HG03196 (cell line): ENCODE data around the gene RNF183.

Source experiments
- ATAC-seq: cut with Tn5 transposase; IDR thresholded peaks from one replicate; pipeline ENCODE4 v1.9.1; 2021; ENCODE audit not compliant: unreplicated experiment

The RNF183 gene

GRCh38 chr9:113302792-113303418 is at the start of gene RNF183:
Gene RNF183 (minus strand): TSS chr9:113303376. CDS start chr9:113298184, 5,192 bp downstream.
- no peak for ATAC-seq

DNA sequence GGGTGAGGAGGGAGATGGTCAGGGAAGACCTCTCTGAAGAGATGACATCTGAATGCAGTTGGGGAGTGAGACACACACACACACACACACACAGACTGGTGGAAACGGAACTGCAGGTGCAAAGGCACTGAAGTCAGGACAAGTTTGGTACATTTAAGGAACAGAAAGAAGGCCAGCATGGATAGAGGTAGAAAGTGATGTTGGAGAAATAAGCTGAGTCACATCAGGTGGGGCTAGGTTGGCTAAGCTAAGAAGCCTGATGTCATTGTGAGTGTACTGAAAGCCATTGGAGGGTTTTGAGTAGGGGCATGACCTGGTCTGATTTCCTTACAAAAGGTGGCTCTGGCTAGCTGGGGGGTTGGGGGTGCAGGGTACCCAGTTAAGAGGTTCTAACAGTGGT is 49.2 kb upstream of the RNF183 start:
- no peak for ATAC-seq

DNA sequence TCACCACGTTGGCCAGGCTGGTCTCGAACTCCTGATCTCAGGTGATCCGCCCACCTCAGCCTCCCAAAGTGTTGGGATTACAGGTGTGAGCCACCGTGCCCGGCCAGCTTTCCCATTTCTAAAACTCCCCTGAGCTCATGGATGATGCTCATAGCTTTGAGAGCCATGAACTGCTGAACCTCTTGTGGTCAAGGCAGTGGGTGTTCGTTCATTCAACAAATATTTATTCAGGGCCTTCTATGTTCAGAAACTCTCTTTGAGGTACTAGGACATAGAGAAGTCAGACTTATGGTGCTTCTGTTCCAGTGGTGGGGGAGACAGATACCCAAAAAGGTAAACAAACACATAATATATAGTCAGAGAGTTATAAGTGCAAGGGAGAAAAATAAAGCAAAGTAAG is 48.8 kb upstream of the RNF183 start:
- ATAC-seq, result no peak

- ATAC-seq, result peak; percentile 35
Observed at GRCh38 chr9:113350937-113351336, 47.8 kb upstream of the RNF183 start.

DNA sequence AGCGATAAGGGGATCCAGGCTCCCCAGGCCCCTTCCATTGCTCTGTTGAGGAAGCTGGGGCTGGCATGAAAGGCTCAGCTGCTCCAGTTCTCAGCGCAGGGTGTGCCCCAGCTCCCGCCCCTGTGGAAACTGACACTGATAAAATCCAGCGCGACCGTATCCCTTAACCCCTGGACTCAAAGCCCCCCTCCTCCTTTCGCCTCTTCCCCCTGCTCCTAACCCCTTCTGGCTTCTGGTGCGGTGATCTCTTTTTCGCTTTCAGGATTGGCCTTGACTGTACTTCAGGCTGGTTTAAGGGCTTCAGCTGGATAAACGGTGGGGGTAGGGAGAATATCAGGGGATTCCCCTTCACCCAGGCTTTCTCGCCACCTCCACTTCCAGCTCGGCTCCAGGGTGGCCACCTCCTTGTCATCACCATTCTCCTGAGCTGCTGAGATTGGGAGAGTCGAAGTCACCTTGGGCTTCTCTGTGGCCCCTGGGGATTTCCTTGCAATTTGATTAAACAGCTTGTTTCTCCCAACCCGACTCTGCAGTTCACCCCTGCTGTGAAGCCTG is 47.0 kb upstream of the RNF183 start:
- ATAC-seq, result no peak

DNA sequence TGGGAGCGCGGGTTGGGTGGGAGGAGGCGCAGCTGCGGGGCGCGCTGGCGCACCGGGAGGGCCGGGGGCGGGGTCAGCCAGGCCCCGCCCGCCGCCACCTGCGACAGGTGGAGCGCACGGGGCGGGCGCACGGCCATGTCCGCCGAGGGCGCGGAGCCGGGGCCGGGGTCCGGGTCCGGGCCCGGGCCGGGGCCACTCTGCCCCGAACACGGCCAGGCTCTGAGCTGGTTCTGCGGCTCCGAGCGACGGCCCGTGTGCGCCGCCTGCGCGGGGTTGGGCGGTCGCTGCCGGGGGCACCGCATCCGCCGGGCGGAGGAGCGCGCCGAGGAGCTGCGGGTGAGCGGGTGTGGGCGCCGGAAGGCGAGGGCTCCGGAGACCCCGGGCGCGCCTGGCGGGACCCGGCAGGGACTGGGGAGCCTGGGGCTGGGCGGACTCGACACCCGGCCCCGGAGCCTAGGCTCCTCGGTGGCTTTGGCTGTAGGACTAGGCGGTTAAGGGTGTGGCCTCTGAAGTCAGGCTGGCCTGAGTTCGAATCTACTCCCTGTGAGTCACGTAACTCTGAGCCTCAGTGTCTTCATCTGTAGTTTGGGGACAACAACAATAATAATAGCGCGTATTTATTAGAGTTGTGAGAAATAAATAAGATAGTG is 46.4 kb upstream of the RNF183 start, which contains the start of gene BSPRY:
Gene BSPRY, plus strand, starts transcription at position 97 of the 650 bp plus-strand sequence. Its CDS starts 39 bp downstream, at position 136.
- peak; percentile 34 for ATAC-seq

DNA sequence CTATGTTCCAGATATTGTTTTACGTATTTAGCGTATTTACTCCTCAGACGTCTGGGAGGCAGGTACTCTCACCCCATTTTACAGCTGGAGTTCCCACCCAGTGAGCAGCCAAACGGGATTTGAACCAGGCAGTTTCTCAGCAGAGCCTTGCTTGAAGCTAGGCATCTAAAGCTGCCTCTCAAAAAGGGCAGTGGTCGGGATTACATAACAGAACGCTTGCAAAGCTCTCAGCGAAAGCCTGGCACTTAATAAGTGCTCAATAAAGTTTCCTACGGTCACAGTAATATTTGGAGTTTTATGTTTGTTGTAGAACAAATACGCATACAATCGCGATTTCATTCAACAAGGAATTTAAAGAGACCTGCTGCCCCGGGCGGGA is 45.9 kb upstream of the RNF183 start:
- no peak for ATAC-seq

DNA sequence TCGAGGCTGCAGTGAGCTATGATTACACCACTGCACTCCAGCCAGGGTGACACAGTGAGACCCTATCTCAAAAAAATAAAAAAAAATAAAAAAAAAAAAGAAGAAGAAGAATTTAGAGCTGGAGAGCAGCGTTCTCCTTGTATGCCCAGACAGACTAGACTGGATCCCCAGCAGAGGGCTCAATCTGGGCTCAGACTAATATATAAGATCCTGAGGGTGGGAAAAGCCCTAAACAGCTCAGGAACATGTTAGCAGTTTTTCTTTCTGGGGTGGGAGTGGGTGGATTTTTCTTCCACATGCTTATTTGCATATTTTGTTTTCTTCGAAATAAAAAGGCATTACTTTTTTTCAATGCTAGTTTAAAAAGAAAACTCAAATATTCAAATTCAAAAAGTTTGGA is 45.3 kb upstream of the RNF183 start:
- ATAC-seq, result no peak

DNA sequence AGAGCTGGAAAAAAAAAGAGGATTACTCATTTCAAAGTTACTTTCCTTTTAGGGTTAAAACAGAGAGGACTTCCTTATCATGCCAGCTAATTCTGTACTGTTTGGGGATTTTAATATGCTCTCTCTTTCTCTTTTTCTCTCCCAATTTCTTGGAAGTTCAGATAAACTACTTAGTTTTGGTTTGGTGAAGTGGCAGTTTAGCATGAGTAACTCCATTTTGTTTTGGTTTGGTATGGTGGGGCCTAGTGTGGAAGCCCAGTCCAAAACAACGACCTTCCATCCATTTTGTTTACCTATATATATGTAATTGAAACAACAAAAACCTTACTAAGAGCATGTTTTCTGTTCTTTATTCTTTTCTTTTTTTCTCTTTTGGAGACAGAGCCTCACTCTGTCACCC is 42.5 kb upstream of the RNF183 start:
- no peak for ATAC-seq

GRCh38 chr9:113345190-113345589 is 42.0 kb upstream of the RNF183 start:
- no peak for ATAC-seq

DNA sequence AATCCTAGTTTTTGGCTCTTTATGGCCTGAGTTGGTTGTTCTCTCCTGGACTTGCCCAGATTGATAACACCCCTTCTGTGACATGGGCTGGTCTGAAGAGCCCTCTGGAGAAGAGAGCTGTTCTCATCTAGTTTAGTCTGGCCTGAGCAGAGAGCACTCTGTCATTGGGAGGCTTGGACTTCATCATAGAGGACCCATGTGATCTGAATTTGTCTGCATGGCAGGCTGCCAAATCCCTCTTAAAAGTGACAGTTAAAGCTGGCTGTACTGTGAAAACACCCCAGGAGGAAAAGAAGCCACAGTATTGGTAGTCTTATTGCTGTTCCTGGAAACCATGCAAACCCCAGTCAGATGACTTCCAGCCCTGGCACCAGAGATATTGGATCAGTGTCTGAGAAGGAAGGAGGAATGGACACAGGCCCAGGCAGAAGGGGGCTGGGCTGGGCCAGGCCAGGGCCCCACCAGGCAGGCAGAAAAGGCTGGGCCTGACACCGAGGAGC is 40.6 kb upstream of the RNF183 start:
- no peak for ATAC-seq

DNA sequence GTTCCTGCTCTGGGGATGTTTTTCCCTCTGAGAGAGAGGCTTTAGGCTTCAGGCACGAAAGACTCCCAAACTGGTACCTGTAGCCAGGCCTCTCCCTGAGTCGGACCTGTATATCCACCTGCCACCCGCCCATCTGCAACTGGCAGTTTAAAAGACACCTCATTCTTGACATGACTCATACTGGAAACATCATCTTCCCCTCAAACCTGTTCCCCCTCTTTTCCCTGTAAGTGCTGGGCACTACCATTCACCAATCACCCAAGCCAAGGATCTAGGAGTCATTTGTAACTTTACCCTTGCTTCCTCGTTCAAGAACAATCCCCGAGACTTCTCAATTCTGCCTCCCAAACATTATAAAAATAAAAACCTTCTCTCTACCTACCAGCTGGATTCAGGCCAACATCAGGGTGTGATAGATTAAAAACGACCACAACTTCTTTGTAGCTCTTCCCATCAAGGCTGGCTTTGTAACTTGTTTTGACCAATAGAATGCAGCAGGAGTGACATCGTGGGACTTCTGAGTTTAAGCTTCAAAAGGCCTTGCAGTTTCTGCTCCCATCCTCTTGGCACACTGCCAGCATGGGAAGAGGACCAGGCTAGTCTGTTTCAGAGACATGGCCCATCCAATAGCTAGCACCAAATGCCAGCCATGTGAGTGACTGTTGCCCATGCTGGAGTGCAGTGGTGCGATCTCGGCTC is 38.7 kb upstream of the RNF183 start:
- ATAC-seq, result no peak

- peak; percentile 98 for ATAC-seq
Observed at GRCh38 chr9:113340011-113340699, 37.0 kb upstream of the RNF183 start, which contains the start of gene WDR31. Gene WDR31 (minus strand): TSS chr9:113340275. CDS start chr9:113332022, 8,253 bp downstream.

GRCh38 chr9:113337714-113338113 is 34.5 kb upstream of the RNF183 start:
- no peak for ATAC-seq

DNA sequence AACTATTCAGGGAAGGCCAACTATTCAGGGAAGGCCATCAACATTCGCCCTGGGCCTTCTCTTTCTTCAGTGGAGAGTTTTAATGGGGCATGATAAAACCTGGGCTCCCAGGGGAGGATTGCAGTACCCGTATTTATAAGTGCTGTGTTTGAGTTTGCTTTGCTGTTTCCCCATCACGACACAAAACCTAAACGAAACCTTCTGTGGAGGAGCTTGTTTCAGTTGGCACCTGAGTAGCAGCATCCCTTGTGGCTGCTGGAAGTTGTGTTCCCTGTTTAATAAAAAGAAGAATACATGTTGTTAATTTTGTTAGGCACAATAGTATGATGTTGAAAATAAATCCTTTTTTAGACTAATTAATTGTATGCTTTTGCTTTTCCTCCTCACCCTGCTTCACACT is 28.6 kb upstream of the RNF183 start:
- ATAC-seq, result no peak

- no peak for ATAC-seq
Observed at GRCh38 chr9:113328045-113328782, 25.0 kb upstream of the RNF183 start.

DNA sequence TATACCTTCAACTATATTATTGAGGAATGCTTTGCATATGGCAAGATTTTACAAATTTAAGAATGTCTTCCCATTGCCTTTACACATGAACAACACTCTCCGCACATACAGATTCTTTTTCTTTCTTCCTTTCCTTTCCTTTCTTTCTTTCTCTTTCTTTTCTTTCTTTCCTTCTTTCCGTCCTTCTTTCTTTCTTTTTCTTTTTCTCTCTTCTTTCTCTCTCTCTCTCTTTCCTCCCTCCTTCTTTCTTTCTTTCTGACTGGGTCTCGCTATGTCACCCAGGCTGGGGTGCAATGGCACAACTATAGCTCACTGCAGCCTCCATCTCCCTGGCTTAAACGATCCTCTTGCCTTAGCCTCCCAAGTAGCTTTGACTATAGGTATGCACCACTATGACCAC is 23.1 kb upstream of the RNF183 start:
- ATAC-seq, result no peak

DNA sequence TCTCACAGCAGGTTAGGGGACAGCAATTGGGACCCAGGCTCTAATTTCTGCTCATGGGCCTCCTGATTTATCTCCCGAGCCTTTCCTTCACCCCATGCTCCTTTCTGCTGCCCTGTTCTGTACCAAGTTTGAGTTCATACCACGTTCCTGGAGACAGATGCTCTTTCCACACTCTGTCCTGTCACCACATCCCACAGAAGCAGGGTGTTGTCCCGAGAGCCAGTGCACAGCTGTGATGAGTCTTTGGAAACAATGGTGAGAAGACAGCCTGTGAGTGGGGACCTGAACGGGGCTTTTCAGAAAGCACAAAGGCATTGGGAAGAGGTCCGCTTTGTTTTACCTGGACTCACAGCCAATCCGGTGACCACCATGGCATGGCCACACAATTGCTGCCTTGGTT is 19.5 kb upstream of the RNF183 start:
- ATAC-seq, result no peak

- ATAC-seq, result no peak
Observed at GRCh38 chr9:113320051-113320450, 16.9 kb upstream of the RNF183 start.

DNA sequence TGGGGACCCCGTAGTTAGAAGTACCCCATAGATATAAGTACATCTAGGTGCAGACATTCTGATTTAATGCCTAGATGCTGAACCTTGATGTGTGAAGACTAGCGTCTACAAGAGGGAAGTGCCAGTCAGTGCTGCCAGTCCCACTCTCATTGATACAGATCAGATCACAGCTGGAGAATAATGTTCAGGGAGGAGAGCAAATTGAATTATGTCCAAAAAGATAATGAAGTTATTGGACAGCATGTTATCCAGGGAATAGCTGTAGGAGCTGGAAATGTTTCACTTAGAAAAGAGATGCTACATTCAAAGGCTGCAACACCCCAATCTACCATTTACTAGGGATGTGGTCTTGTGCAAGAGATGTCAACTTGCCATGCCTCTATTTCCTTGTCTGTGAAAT is 15.9 kb upstream of the RNF183 start:
- no peak for ATAC-seq
